Smooth muscle cell of the brain vasculature (primary cell): ENCODE measurements around the gene PRKCZ.

Experiments used
- DNase-seq: peaks from one replicate; pipeline ENCODE4 v3.0.0-alpha.2; 2012; ENCODE audit warnings: low read depth, low spot score

The PRKCZ gene

GRCh38 chr1:2193514-2194281 is 143.5 kb downstream of the PRKCZ start:
- no peak for DNase-seq

GRCh38 chr1:2194319-2194897 is 144.2 kb downstream of the PRKCZ start, which contains the start of gene FAAP20:
Gene FAAP20 (minus strand): TSS chr1:2194772. CDS start chr1:2194749, 23 bp downstream.
- DNase-seq: no peak

GRCh38 chr1:2194898-2195673 is 144.9 kb downstream of the PRKCZ start:
- DNase-seq: no peak

- DNase-seq: no peak
Observed at GRCh38 chr1:2195785-2196184, 145.6 kb downstream of the PRKCZ start.

GRCh38 chr1:2196901-2197638 is 146.9 kb downstream of the PRKCZ start:
- DNase-seq: no peak

- no peak for DNase-seq
Observed at GRCh38 chr1:2197707-2198165, 147.5 kb downstream of the PRKCZ start.

- no peak for DNase-seq
Observed at GRCh38 chr1:2198571-2198970, 148.4 kb downstream of the PRKCZ start.

GRCh38 chr1:2199042-2199810 is 149.0 kb downstream of the PRKCZ start:
- DNase-seq: no peak

- DNase-seq: no peak
Observed at GRCh38 chr1:2200308-2200943, 150.2 kb downstream of the PRKCZ start.

- no peak for DNase-seq
Observed at GRCh38 chr1:2201062-2201461, 150.9 kb downstream of the PRKCZ start.

GRCh38 chr1:2202008-2202575 is 151.9 kb downstream of the PRKCZ start:
- no peak for DNase-seq

- no peak for DNase-seq
Observed at GRCh38 chr1:2202843-2203601, 152.8 kb downstream of the PRKCZ start.

- DNase-seq: no peak
Observed at GRCh38 chr1:2203671-2204414, 153.6 kb downstream of the PRKCZ start.

GRCh38 chr1:2204415-2205190 is 154.4 kb downstream of the PRKCZ start:
- DNase-seq: no peak

GRCh38 chr1:2205191-2205952 is 155.2 kb downstream of the PRKCZ start:
- DNase-seq: no peak

GRCh38 chr1:2206813-2207487 is 156.7 kb downstream of the PRKCZ start:
- no peak for DNase-seq
